ENCODE results near the gene SCLT1. TPM values are rescaled to one million over a fixed set of nuclear protein-coding genes. Genes with fewer than 3 reads are reported as not detected.
A peak's percentile ranks its signal among the peaks of the same experiment; 100 is the strongest.
"Not testable (repeated sequence)": the region's sequence is repeated elsewhere in the genome, so short reads cannot be mapped to it uniquely, and the experiment has no call there.

Gene SCLT1
- 1 to 10 TPM in 5 of 6 donors, under 1 TPM in 1; 0.65 to 9.3 (median 8.6) TPM for polyA plus RNA-seq (ENCODE audit: low read depth in 6 of 6)

GRCh38 chr4:129093191-129093920 is at the start of gene SCLT1:
SCLT1 (minus strand) TSS chr4:129093539; CDS start chr4:129093103, 436 bp downstream.
- DNase-seq: peak; percentile 96
- peaks cover 24 to 31% (median 28%) of the 10 kb centered on the region in 3 donors for H3K4me1 Mint-ChIP-seq
- no peaks in the 10 kb centered on the region for H3K27me3 Mint-ChIP-seq
- H3K4me3 Mint-ChIP-seq: peak within 1 kb of the TSS in 2 of 8 donors; percentile 24 to 45
- ATAC-seq (ENCODE audit: low read depth in 2 of 2): peak; percentile 88 to 91
- no peaks in the 10 kb centered on the region for H3K36me3 Mint-ChIP-seq
- H3K9me3 Mint-ChIP-seq: no peaks in the 10 kb centered on the region
- no peak within 1 kb of the TSS for H3K27ac Mint-ChIP-seq

GRCh38 chr4:129140521-129140920 is 47.2 kb upstream of the SCLT1 start:
- H3K27ac Mint-ChIP-seq: no peak overlapping the region
- ATAC-seq (ENCODE audit: low read depth in 2 of 2): no peak
- peaks cover 0 to 2% (median 0%) of the 10 kb centered on the region in 7 donors for H3K9me3 Mint-ChIP-seq

DNA sequence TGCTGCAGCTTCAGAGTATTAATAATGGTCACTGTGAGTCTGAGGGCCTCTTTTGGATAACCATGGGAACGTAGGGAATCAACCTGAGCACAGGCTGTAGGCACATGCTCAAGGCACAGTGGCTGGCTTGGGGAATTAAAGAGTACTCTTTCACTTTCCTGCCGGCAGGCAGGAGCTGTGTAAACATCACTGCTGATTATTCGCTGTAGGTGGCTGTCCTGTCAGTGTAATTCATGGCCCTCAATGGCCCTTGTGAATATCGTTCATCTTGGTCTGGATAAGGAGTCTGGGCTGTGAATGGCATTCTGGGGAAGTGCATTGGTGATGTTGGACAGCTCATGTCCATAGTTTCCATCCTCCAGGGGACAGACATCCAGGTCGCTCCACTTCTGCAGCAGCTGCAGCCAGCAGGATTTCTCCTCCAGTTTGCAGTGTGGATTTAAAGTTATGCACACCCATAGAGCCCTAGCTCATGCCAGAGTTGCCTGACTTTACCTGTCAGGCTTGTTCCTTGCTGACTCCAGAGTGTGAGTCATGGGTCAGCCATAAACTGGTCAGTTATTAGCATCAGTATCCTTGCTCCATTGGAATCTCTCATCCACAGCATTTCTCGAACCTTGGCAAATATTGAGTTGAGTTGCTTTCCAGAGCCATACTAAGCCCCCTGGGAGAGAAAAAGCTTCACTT is 45.6 kb upstream of the SCLT1 start:
- ATAC-seq (ENCODE audit: low read depth in 2 of 2): no peak
- H3K27ac Mint-ChIP-seq: peak overlapping the region in 1 of 6 donors; percentile 27

More at GRCh38 chr4:129140521-129140920, 47.2 kb upstream of the SCLT1 start:
- Mint-ChIP-seq H3K27me3 (peaks cover under 1 to 22% (median 3%) of the 10 kb centered on the region in 3 donors), H3K36me3 (no peaks in the 10 kb centered on the region), H3K4me3 (no peak overlapping the region), H3K4me1 (no peaks in the 10 kb centered on the region)
- DNase-seq: no peak

GRCh38 chr4:129136433-129136832 is 43.1 kb upstream of the SCLT1 start:
- Mint-ChIP-seq H3K4me3 (no peak overlapping the region), H3K4me1 (no peaks in the 10 kb centered on the region), H3K27me3 (peaks cover 3 to 17% (median 5%) of the 10 kb centered on the region in 3 donors), H3K9me3 (peaks cover 0 to 8% (median 3%) of the 10 kb centered on the region in 7 donors), H3K27ac (no peak overlapping the region), H3K36me3 (no peaks in the 10 kb centered on the region)
- ATAC-seq (ENCODE audit: low read depth in 2 of 2) (no peak), DNase-seq (no peak)

More for the DNA sequence above, 45.6 kb upstream of the SCLT1 start:
- peaks cover 0 to 4% (median 0%) of the 10 kb centered on the region in 7 donors for H3K9me3 Mint-ChIP-seq
- H3K4me3 Mint-ChIP-seq: no peak overlapping the region
- DNase-seq: no peak
- H3K27me3 Mint-ChIP-seq: peaks cover 3 to 18% (median 5%) of the 10 kb centered on the region in 3 donors
- H3K36me3 Mint-ChIP-seq: no peaks in the 10 kb centered on the region
- H3K4me1 Mint-ChIP-seq: no peaks in the 10 kb centered on the region

GRCh38 chr4:129131343-129131742 is 38.0 kb upstream of the SCLT1 start:
- H3K4me3 Mint-ChIP-seq: no peak overlapping the region
- no peak for ATAC-seq (ENCODE audit: low read depth in 2 of 2)

DNA sequence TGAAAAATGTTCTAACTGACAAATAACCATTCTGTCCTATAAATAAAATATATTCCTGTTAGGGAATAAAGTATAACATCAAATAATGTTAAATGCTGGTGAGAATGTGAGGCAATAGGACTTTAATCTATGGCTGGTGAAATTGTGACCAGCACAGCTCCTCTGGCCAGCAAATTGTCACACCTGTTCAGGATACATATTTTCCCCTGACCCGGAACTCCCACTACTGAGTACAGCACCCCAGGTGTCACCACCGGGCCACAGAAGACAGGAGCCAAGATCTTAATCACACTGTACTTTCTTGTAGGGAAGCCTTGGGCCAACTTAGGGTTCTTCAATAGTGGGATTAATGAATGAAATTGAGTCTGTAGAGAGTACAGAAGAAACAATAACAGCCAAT is 35.8 kb upstream of the SCLT1 start:
- H3K4me3 Mint-ChIP-seq: no peak overlapping the region
- no peaks in the 10 kb centered on the region for H3K4me1 Mint-ChIP-seq
- no peak for DNase-seq
- peaks cover 0 to 5% (median 0%) of the 10 kb centered on the region in 3 donors for H3K27me3 Mint-ChIP-seq
- ATAC-seq (ENCODE audit: low read depth in 2 of 2): no peak
- peaks cover 4 to 7% of the 10 kb centered on the region in 2 donors for H3K36me3 Mint-ChIP-seq
- no peak overlapping the region for H3K27ac Mint-ChIP-seq
- peaks cover 0 to 25% (median 7%) of the 10 kb centered on the region in 7 donors for H3K9me3 Mint-ChIP-seq

More at GRCh38 chr4:129131343-129131742, 38.0 kb upstream of the SCLT1 start:
- no peak for DNase-seq
- Mint-ChIP-seq H3K4me1 (no peaks in the 10 kb centered on the region), H3K27ac (no peak overlapping the region), H3K36me3 (no peaks in the 10 kb centered on the region), H3K27me3 (peaks cover 0 to 10% (median 5%) of the 10 kb centered on the region in 3 donors), H3K9me3 (peaks cover 0 to 18% (median 4%) of the 10 kb centered on the region in 7 donors)

GRCh38 chr4:129126614-129127013 is 33.3 kb upstream of the SCLT1 start:
- H3K36me3 Mint-ChIP-seq; DNase-seq; H3K27me3 Mint-ChIP-seq; H3K27ac Mint-ChIP-seq; ATAC-seq (ENCODE audit: low read depth in 2 of 2); H3K4me3 Mint-ChIP-seq; H3K4me1 Mint-ChIP-seq: not testable (repeated sequence)
- H3K9me3 Mint-ChIP-seq: peaks cover 0 to 23% (median 5%) of the 10 kb centered on the region in 7 donors

GRCh38 chr4:129117705-129118104 is 24.4 kb upstream of the SCLT1 start:
- H3K36me3 Mint-ChIP-seq: peaks cover 5 to 11% of the 10 kb centered on the region in 2 donors
- peaks cover 0 to 2% (median 0%) of the 10 kb centered on the region in 7 donors for H3K9me3 Mint-ChIP-seq
- ATAC-seq (ENCODE audit: low read depth in 2 of 2) (no peak), DNase-seq (no peak)
- H3K27ac Mint-ChIP-seq: no peak overlapping the region
- H3K27me3 Mint-ChIP-seq: no peaks in the 10 kb centered on the region
- no peak overlapping the region for H3K4me3 Mint-ChIP-seq
- H3K4me1 Mint-ChIP-seq: no peaks in the 10 kb centered on the region

DNA sequence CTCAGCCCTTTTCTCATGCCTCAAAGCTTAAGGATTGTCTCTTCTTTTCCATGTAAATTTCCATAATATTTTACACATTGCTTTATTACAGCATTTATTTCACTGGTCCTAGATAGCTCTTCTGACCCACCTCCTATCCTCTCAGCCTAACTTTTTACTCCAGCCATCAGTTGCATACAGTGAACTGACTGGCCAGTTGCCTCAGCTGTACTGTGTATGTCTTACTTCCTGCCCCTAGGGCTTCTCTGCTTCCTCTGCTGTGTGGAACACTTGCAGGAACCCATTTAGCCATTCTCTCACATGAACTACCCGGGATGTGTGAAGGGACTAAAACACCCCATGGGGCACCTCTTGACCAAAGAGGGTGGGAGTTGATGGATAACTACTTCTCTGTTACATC is 20.6 kb upstream of the SCLT1 start:
- DNase-seq (no peak), ATAC-seq (ENCODE audit: low read depth in 2 of 2) (no peak)
- Mint-ChIP-seq H3K27me3 (no peaks in the 10 kb centered on the region), H3K4me1 (no peaks in the 10 kb centered on the region), H3K36me3 (peaks cover 0 to 19% of the 10 kb centered on the region in 2 donors), H3K9me3 (no peaks in the 10 kb centered on the region), H3K4me3 (no peak overlapping the region), H3K27ac (no peak overlapping the region)

GRCh38 chr4:129113434-129113833 is 20.1 kb upstream of the SCLT1 start:
- Mint-ChIP-seq H3K9me3 (no peaks in the 10 kb centered on the region), H3K4me3 (no peak overlapping the region), H3K27ac (no peak overlapping the region), H3K27me3 (no peaks in the 10 kb centered on the region), H3K36me3 (peaks cover 0 to 19% of the 10 kb centered on the region in 2 donors), H3K4me1 (no peaks in the 10 kb centered on the region)
- no peak for DNase-seq
- no peak for ATAC-seq (ENCODE audit: low read depth in 2 of 2)

GRCh38 chr4:129111919-129112318 is 18.6 kb upstream of the SCLT1 start:
- no peaks in the 10 kb centered on the region for H3K27me3 Mint-ChIP-seq

DNA sequence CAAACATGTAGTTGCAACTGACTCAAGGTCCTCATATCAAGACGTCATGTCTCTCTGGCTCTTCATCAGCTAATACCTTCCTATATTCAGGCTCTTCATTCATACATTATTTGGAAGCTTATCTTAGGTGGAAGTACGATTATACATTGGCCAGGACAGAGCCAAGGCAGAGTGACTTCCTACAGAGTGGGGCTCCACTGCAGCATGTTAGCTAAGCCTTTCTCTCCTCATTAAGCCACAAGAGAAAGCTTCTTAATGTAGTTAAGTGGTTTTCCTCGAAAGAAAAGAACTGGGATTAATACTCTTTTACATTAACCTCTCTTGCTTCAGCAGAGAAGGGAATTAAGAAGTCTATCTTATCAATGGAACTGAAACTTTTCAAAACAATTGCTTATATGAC is 17.6 kb upstream of the SCLT1 start:
- DNase-seq (no peak), ATAC-seq (ENCODE audit: low read depth in 2 of 2) (no peak)
- H3K27ac Mint-ChIP-seq: peak overlapping the region in 1 of 6 donors; percentile 70
- no peak overlapping the region for H3K4me3 Mint-ChIP-seq
- no peaks in the 10 kb centered on the region for H3K4me1 Mint-ChIP-seq
- H3K36me3 Mint-ChIP-seq: peaks cover 0 to 19% of the 10 kb centered on the region in 2 donors
- H3K9me3 Mint-ChIP-seq: no peaks in the 10 kb centered on the region
- H3K27me3 Mint-ChIP-seq: no peaks in the 10 kb centered on the region

More at GRCh38 chr4:129111919-129112318, 18.6 kb upstream of the SCLT1 start:
- H3K9me3 Mint-ChIP-seq: no peaks in the 10 kb centered on the region
- H3K4me3 Mint-ChIP-seq: no peak overlapping the region
- peaks cover 0 to 19% of the 10 kb centered on the region in 2 donors for H3K36me3 Mint-ChIP-seq
- ATAC-seq (ENCODE audit: low read depth in 2 of 2) (no peak), DNase-seq (no peak)
- H3K27ac Mint-ChIP-seq: no peak overlapping the region
- no peaks in the 10 kb centered on the region for H3K4me1 Mint-ChIP-seq

- no peak for ATAC-seq (ENCODE audit: low read depth in 2 of 2)
- Mint-ChIP-seq H3K27me3 (no peaks in the 10 kb centered on the region), H3K4me3 (no peak overlapping the region), H3K36me3 (peaks cover 0 to 19% of the 10 kb centered on the region in 2 donors), H3K9me3 (no peaks in the 10 kb centered on the region), H3K4me1 (no peaks in the 10 kb centered on the region), H3K27ac (no peak overlapping the region)
- no peak for DNase-seq
Observed at GRCh38 chr4:129109965-129110824, 16.9 kb upstream of the SCLT1 start.
